HepG2 (cell line): Measurements from ENCODE around the gene FRK. TPM values are rescaled to one million over a fixed set of nuclear protein-coding genes. Genes with fewer than 3 reads are reported as not detected.

Source experiments
- ADNP ChIP-seq: sonication (generic); formaldehyde crosslinking; IDR thresholded peaks from 2 replicates; pipeline ENCODE4 v1.4.0; 2020; ENCODE audit warnings: missing genetic modification reagents
- CC2D1A ChIP-seq: sonication (generic); formaldehyde crosslinking; IDR thresholded peaks from 2 replicates; pipeline ENCODE4 v1.8.1; 2023; ENCODE audit warnings: mild to moderate bottlenecking, missing genetic modification reagents
- CCDC6 ChIP-seq: sonication (generic); formaldehyde crosslinking; IDR thresholded peaks from 2 replicates; pipeline ENCODE4 v1.8.1; 2022; ENCODE audit warnings: mild to moderate bottlenecking, missing genetic modification reagents, moderate library complexity
- DMAP1 ChIP-seq: IDR thresholded peaks from 2 replicates; pipeline ENCODE4 v1.6.1; 2016
- DNMT3B ChIP-seq: conservative IDR thresholded peaks from 2 replicates; pipeline ENCODE4 v1.6.1; 2016; ENCODE audit warnings: missing biosample characterization, control low read depth
- HNF4G ChIP-seq, 2 experiments: sonication (generic) in 1 of 2; formaldehyde crosslinking in 1 of 2; IDR thresholded peaks; 2 replicates each; pipeline versions ENCODE4 v1.4.0 to v1.6.1; 2011 to 2020; ENCODE audit warnings: borderline replicate concordance in 2 of 2, low read depth in 2 of 2, mild to moderate bottlenecking in 2 of 2, low read length in 1 of 2, missing genetic modification reagents in 1 of 2, moderate library complexity in 1 of 2
- IKZF1 ChIP-seq: fragments of 450-650 bp; IDR thresholded peaks from 2 replicates; pipeline ENCODE4 v1.7.1; 2016
- KLF9 ChIP-seq: IDR thresholded peaks from 2 replicates; pipeline ENCODE4 v1.6.1; 2016; ENCODE audit warnings: low read depth
- MAFK ChIP-seq, 2 experiments: IDR thresholded peaks in 1 of 2; conservative IDR thresholded peaks in 1 of 2; 2 replicates each; pipeline ENCODE4 v1.6.1; 2011; ENCODE audit warnings: improper control_type of control experiment in 2 of 2, low read length in 2 of 2
- NFIC ChIP-seq: IDR thresholded peaks from 2 replicates; pipeline ENCODE4 v1.6.1; 2012; ENCODE audit warnings: mild to moderate bottlenecking, low read length, inconsistent platforms
- TMF1 ChIP-seq: sonication (generic); formaldehyde crosslinking; IDR thresholded peaks from 2 replicates; pipeline ENCODE4 v1.8.1; 2022; ENCODE audit warnings: low read depth, missing genetic modification reagents
- ZNF160 ChIP-seq: sonication (generic); formaldehyde crosslinking; IDR thresholded peaks from 2 replicates; pipeline ENCODE4 v1.8.0; 2022; ENCODE audit warnings: mild to moderate bottlenecking, inconsistent platforms, missing genetic modification reagents
- ZNF234 ChIP-seq: sonication (generic); formaldehyde crosslinking; conservative IDR thresholded peaks from 2 replicates; pipeline ENCODE4 v1.5.1; 2020; ENCODE audit warnings: mild to moderate bottlenecking, missing genetic modification reagents
- ZNF264 ChIP-seq: sonication (generic); formaldehyde crosslinking; IDR thresholded peaks from 2 replicates; pipeline ENCODE4 v1.4.0; 2020; ENCODE audit warnings: missing genetic modification reagents
- ZNF326 ChIP-seq: sonication (generic); formaldehyde crosslinking; IDR thresholded peaks from 2 replicates; pipeline ENCODE4 v1.4.0; 2020; ENCODE audit warnings: missing genetic modification reagents, borderline replicate concordance
- ZNF557 ChIP-seq: sonication (generic); formaldehyde crosslinking; IDR thresholded peaks from 2 replicates; pipeline ENCODE4 v1.4.0; 2020; ENCODE audit warnings: missing genetic modification reagents
- ZNF678 ChIP-seq: sonication (generic); formaldehyde crosslinking; IDR thresholded peaks from 2 replicates; pipeline ENCODE4 v1.4.0; 2020; ENCODE audit warnings: mild to moderate bottlenecking, missing genetic modification reagents
- ZNF720 ChIP-seq: sonication (generic); formaldehyde crosslinking; IDR thresholded peaks from 2 replicates; pipeline ENCODE4 v1.4.0; 2020; ENCODE audit warnings: missing genetic modification reagents
- ZNF841 ChIP-seq: sonication (generic); formaldehyde crosslinking; IDR thresholded peaks from 2 replicates; pipeline ENCODE4 v1.8.1; 2023; ENCODE audit warnings: missing genetic modification reagents, borderline replicate concordance
- polyA plus RNA-seq, 8 experiments: library from polyadenylated mRNA; depleted of rRNA in 3 of 8; stranded (reverse) in 7 of 8; unstranded in 1 of 8; fragments of >200 nt; fragmentation: Illumina TruSeq in 4 of 8; extraction: Trizol in 4 of 8; gene quantifications; 2 replicates each; pipeline versions ENCODE4 v1.2.1 to v1.2.3, GENCODE V29; 2011 to 2016; ENCODE audit warnings: low read depth in 4 of 8, missing spikeins in 1 of 8, mixed read lengths in 1 of 8; ENCODE audit not compliant: insufficient read depth in 1 of 8
- total RNA-seq, 5 experiments: library from RNA; depleted of rRNA; stranded (reverse); fragments of >200 nt; fragmentation: Illumina TruSeq; extraction: Trizol; gene quantifications; 2 replicates each; pipeline ENCODE4 v1.2.3, GENCODE V29; 2016; ENCODE audit warnings: low read depth in 1 of 5
- TF ChIP-seq, protein P1 (sequence below): sonication (generic); formaldehyde crosslinking; IDR thresholded peaks from 2 replicates; pipeline ENCODE4 v1.9.0; 2021; ENCODE audit warnings: missing genetic modification reagents, mild to moderate bottlenecking, borderline replicate concordance
- TF ChIP-seq, protein P2 (sequence below): sonication (generic); formaldehyde crosslinking; IDR thresholded peaks from 2 replicates; pipeline ENCODE4 v1.5.1; 2020; ENCODE audit warnings: missing genetic modification reagents, mild to moderate bottlenecking, borderline replicate concordance
- TF ChIP-seq, protein P3 (sequence below): fragments of 450-650 bp; IDR thresholded peaks from 2 replicates; pipeline ENCODE4 v1.6.1; 2017
- TF ChIP-seq, protein P4 (sequence below): sonication (generic); formaldehyde crosslinking; IDR thresholded peaks from 2 replicates; pipeline ENCODE4 v1.4.0; 2020; ENCODE audit warnings: mild to moderate bottlenecking, missing genetic modification reagents
- TF ChIP-seq, protein P5 (sequence below): sonication (generic); formaldehyde crosslinking; IDR thresholded peaks from 2 replicates; pipeline ENCODE4 v1.5.0; 2020; ENCODE audit warnings: missing genetic modification reagents
- TF ChIP-seq, protein P6 (sequence below): sonication (generic); IDR thresholded peaks from 2 replicates; pipeline ENCODE4 v1.6.1; 2016; ENCODE audit warnings: low read depth, borderline replicate concordance

FRK gene
- total and polyA plus RNA-seq, 2 of the 13 experiments (the other 11 are each of a cell fraction or from before 2014, with no cell fraction given), result 1.3 to 2.9 TPM

DNA sequence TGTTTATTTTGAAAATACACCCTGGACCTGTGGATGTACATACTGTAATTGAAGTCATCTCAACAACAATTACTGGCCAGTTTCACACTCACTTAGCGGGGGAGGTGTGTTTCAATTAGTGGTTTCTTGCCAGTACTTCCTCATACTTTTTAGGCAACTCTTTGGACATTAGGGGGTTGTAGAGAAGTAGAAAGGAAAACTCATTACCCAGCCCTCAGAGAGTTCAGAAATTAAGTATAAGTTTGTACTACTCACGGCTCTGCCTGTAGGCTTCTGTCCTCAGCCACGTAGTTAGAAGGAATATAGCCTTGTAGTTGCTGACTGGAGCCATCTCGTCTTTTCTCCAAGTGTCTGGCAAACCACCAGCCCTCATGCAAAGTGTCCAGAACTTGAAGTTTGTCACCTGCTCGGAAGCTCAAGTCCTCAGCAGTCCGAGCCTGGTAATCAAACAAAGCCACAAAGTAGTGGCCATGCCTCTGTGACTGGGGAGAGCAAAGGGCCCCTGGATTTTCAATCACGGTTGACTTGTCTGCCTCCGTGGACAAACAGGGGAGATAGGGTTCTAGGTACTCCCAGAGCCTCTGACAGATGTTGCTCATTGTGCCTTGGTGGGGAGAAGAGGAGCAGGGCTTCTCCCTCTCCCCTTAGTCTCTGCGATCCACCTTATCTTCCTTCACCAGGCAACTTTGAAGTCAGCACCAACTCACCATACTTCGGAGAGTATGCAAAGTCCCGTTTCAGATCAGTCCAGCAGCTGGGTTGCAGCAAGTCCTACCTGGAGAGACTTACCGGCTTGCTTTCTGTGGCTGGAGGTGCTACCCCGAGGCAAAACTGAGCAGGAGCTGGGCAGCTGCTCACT is 749 bp downstream of the FRK start (continued):
- TF ChIP-seq, protein P1, sequence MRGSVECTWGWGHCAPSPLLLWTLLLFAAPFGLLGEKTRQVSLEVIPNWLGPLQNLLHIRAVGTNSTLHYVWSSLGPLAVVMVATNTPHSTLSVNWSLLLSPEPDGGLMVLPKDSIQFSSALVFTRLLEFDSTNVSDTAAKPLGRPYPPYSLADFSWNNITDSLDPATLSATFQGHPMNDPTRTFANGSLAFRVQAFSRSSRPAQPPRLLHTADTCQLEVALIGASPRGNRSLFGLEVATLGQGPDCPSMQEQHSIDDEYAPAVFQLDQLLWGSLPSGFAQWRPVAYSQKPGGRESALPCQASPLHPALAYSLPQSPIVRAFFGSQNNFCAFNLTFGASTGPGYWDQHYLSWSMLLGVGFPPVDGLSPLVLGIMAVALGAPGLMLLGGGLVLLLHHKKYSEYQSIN (CRISPR knock-in tag), result no peak
- TF ChIP-seq ADNP (CRISPR knock-in tag), result no peak
- no peak for TF ChIP-seq KLF9
- TF ChIP-seq IKZF1, result no peak
- TF ChIP-seq, protein P2, sequence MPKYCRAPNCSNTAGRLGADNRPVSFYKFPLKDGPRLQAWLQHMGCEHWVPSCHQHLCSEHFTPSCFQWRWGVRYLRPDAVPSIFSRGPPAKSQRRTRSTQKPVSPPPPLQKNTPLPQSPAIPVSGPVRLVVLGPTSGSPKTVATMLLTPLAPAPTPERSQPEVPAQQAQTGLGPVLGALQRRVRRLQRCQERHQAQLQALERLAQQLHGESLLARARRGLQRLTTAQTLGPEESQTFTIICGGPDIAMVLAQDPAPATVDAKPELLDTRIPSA (CRISPR knock-in tag), result no peak
- no peak for TF ChIP-seq CC2D1A (CRISPR knock-in tag)
- no peak for TF ChIP-seq MAFK (conservative IDR thresholded peaks at IDR 0.05 in 1 of 2, IDR thresholded peaks at IDR 0.05 in 1 of 2; ENCODE audit: low read length in 2 of 2)
- no peak for TF ChIP-seq ZNF720 (CRISPR knock-in tag)
- no peak for TF ChIP-seq ZNF841
- no peak for TF ChIP-seq TMF1 (CRISPR knock-in tag)
- no peak for TF ChIP-seq HNF4G (IDR thresholded peaks at IDR 0.05; ENCODE audit: borderline replicate concordance, low read depth, low read length)
- TF ChIP-seq HNF4G (CRISPR knock-in tag; IDR thresholded peaks at IDR 0.05; ENCODE audit: borderline replicate concordance, low read depth), result 0 out of 2 replicates have a peak, but pooled peaks have one; percentile 30
- TF ChIP-seq, protein P3, sequence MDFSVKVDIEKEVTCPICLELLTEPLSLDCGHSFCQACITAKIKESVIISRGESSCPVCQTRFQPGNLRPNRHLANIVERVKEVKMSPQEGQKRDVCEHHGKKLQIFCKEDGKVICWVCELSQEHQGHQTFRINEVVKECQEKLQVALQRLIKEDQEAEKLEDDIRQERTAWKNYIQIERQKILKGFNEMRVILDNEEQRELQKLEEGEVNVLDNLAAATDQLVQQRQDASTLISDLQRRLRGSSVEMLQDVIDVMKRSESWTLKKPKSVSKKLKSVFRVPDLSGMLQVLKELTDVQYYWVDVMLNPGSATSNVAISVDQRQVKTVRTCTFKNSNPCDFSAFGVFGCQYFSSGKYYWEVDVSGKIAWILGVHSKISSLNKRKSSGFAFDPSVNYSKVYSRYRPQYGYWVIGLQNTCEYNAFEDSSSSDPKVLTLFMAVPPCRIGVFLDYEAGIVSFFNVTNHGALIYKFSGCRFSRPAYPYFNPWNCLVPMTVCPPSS, result no peak
- TF ChIP-seq ZNF678, result 0 out of 2 replicates have a peak, but pooled peaks have one; percentile 57
- TF ChIP-seq ZNF557 (CRISPR knock-in tag), result no peak
- TF ChIP-seq ZNF160, result no peak
- TF ChIP-seq, protein P4, sequence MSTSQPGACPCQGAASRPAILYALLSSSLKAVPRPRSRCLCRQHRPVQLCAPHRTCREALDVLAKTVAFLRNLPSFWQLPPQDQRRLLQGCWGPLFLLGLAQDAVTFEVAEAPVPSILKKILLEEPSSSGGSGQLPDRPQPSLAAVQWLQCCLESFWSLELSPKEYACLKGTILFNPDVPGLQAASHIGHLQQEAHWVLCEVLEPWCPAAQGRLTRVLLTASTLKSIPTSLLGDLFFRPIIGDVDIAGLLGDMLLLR (CRISPR knock-in tag), result no peak
- TF ChIP-seq ZNF234 (CRISPR knock-in tag), result no peak
- TF ChIP-seq, protein P5, sequence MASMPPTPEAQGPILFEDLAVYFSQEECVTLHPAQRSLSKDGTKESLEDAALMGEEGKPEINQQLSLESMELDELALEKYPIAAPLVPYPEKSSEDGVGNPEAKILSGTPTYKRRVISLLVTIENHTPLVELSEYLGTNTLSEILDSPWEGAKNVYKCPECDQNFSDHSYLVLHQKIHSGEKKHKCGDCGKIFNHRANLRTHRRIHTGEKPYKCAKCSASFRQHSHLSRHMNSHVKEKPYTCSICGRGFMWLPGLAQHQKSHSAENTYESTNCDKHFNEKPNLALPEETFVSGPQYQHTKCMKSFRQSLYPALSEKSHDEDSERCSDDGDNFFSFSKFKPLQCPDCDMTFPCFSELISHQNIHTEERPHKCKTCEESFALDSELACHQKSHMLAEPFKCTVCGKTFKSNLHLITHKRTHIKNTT (CRISPR knock-in tag), result no peak
- TF ChIP-seq DNMT3B, result no peak
- TF ChIP-seq NFIC, result no peak
- TF ChIP-seq DMAP1 (CRISPR knock-in tag), result peak; percentile 39; the same call in 1 of the 2 replicates
- TF ChIP-seq ZNF326, result no peak
- TF ChIP-seq, protein P6, sequence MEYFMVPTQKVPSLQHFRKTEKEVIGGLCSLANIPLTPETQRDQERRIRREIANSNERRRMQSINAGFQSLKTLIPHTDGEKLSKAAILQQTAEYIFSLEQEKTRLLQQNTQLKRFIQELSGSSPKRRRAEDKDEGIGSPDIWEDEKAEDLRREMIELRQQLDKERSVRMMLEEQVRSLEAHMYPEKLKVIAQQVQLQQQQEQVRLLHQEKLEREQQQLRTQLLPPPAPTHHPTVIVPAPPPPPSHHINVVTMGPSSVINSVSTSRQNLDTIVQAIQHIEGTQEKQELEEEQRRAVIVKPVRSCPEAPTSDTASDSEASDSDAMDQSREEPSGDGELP, result no peak
- 0 out of 2 replicates have a peak, but pooled peaks have one; percentile 18 for TF ChIP-seq ZNF264 (CRISPR knock-in tag)
- peak; percentile 65; the same call in 1 of the 2 replicates for TF ChIP-seq CCDC6 (CRISPR knock-in tag)
